Memory B cell (primary cell): ENCODE results near the gene NMNAT3.

Source experiments
- ATAC-seq: fragments of 150-1000 bp; cut with Tn5 transposase; 2 replicates; pipeline ENCODE4 v1.10.0; 2021; ENCODE audit warnings: low read depth, mild to moderate bottlenecking, moderate library complexity
- DNase-seq, 2 donors: peaks; one replicate each; pipeline ENCODE4 v3.0.0; 2022; ENCODE audit warnings: low spot score in 2 of 2
- H3K27ac Mint-ChIP-seq: one replicate; pipeline ENCODE4 v1.8.0; 2022; ENCODE audit warnings: mild to moderate bottlenecking, moderate library complexity, mixed read lengths
- H3K27me3 Mint-ChIP-seq: one replicate; pipeline ENCODE4 v1.8.0; 2022; ENCODE audit warnings: mixed read lengths
- H3K36me3 Mint-ChIP-seq: one replicate; pipeline ENCODE4 v1.8.0; 2022; ENCODE audit warnings: mild to moderate bottlenecking, mixed read lengths
- H3K4me1 Mint-ChIP-seq: one replicate; pipeline ENCODE4 v1.8.0; 2022; ENCODE audit warnings: mixed read lengths
- H3K4me3 Mint-ChIP-seq: one replicate; pipeline ENCODE4 v1.8.0; 2022; ENCODE audit warnings: mild to moderate bottlenecking, moderate library complexity, mixed read lengths
- H3K9me3 Mint-ChIP-seq: one replicate; pipeline ENCODE4 v1.8.0; 2022; ENCODE audit warnings: mixed read lengths

The NMNAT3 gene

DNA sequence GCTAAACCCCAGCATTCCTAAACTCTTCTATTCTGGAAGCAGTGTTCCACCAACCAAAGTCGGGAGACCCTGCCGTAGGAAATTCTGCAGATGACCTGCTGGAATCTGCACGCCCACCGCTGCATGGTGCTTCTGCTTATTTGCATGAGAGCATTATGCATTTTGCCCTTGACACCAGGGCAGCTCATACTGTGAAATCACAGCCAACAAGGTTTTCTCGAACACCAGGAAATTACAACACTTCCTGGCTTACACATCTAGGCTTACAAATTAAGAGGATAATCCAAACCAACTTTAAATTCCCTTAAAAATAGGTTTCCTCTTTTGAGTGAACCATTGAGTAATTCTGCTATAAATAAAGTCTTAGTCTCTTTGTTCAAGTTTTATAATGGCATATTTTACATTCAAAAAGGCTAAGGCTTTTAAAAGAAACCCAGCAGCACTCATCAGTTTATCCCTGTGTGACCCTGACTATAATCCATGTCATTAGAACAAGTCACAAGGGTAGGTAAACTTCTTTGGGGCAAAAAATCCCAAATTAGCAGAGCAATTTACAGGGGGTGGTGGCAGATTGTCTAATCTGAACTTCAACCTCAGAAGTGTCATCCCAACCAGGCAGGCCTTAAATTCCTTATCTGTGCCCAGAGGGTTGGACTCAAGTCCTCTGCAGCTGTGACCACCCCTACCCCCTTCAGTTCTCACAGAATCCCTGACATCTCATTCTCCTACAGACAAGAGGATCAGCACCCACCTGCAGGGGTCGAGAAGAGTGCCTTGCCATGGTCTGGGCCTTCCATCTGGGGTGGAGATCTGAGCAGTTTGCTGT, 104.7 kb downstream of the NMNAT3 start:
- no peaks in the 10 kb centered on the region for H3K27me3 Mint-ChIP-seq
- H3K9me3 Mint-ChIP-seq, result no peaks in the 10 kb centered on the region
- no peaks in the 10 kb centered on the region for H3K4me1 Mint-ChIP-seq
- no peak overlapping the region for H3K27ac Mint-ChIP-seq
- no peak overlapping the region for H3K4me3 Mint-ChIP-seq
- peaks cover 10% of the 10 kb centered on the region for H3K36me3 Mint-ChIP-seq
- DNase-seq (no peak), ATAC-seq (no peak)

- no peak for ATAC-seq
- Mint-ChIP-seq H3K4me3 (no peak overlapping the region), H3K36me3 (peaks cover 10% of the 10 kb centered on the region)
Measured at GRCh38 chr3:139571711-139572110, 106.1 kb downstream of the NMNAT3 start.

DNA sequence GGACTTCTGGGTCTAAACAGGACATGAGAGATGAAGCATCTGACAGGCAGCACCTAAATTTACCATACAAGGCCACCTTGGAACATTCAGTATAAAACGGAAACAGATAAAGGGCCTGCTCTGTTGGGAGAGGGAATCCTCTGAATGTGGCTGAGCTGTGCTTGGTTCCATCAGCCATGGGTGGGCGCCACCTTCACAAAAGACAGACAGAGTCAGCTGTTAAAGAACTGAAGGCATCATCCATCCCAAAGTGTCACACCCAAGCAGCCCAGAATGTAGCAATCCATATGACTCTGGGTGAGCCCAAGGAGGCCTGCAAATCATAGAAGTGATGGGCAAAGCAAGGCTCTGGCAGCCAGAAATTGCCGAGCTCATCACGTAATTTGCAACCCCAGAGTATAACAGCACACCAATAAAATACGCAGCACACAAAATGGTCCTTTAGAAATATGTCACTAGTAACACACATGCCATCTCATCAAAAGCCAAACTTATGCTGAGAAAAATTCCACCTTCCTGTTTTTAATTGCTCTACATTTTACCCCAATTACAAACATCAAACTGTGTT, 113.4 kb downstream of the NMNAT3 start:
- Mint-ChIP-seq H3K36me3 (no peaks in the 10 kb centered on the region), H3K4me3 (no peak overlapping the region), H3K4me1 (no peaks in the 10 kb centered on the region), H3K27ac (no peak overlapping the region), H3K27me3 (no peaks in the 10 kb centered on the region), H3K9me3 (no peaks in the 10 kb centered on the region)
- DNase-seq (no peak), ATAC-seq (no peak)

More at GRCh38 chr3:139571711-139572110, 106.1 kb downstream of the NMNAT3 start:
- Mint-ChIP-seq H3K9me3 (no peaks in the 10 kb centered on the region), H3K4me1 (no peaks in the 10 kb centered on the region), H3K27me3 (no peaks in the 10 kb centered on the region), H3K27ac (no peak overlapping the region)
- no peak for DNase-seq

DNA sequence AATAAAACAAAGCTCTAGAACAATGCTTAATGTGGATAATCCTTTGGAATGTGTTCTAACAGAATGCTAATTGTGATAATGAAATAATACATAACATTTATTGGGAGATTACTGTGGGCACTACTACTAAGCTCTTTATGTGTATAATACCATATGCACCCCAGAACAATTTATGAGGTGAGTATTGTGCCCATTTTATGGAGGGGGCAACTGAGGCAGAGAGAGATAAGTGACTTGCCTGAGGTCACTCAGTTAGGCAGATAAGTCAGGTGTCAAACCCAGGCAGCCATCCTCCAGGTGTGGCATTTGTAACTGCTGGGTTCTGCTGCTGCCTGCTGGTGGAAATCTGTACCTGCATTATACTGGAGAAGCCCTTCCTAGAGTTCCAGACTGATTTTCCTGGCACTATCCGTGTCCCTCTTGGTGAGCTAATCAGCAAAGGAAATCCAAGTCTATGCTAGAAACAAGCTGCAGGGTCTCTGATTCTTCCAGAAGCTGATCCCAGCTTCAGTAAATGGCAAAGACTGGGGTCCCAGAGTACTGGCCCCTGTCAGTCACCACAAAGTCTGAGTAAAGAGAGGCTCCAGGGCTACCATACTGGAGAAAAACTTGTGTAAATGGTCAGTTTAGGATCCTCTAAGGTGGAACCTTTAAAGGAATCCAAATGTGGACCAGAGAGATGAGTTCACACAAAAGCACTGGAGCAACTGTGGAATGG, 115.7 kb downstream of the NMNAT3 start:
- Mint-ChIP-seq H3K4me1 (no peaks in the 10 kb centered on the region), H3K4me3 (no peak overlapping the region), H3K27me3 (no peaks in the 10 kb centered on the region), H3K36me3 (no peaks in the 10 kb centered on the region), H3K27ac (no peak overlapping the region), H3K9me3 (no peaks in the 10 kb centered on the region)
- no peak for ATAC-seq
- DNase-seq, result no peak

- no peak for DNase-seq
- Mint-ChIP-seq H3K9me3 (no peaks in the 10 kb centered on the region), H3K27ac (no peak overlapping the region), H3K27me3 (no peaks in the 10 kb centered on the region), H3K4me1 (no peaks in the 10 kb centered on the region), H3K36me3 (no peaks in the 10 kb centered on the region), H3K4me3 (no peak overlapping the region)
- no peak for ATAC-seq
Measured at GRCh38 chr3:139561255-139561817, 116.4 kb downstream of the NMNAT3 start.

DNA sequence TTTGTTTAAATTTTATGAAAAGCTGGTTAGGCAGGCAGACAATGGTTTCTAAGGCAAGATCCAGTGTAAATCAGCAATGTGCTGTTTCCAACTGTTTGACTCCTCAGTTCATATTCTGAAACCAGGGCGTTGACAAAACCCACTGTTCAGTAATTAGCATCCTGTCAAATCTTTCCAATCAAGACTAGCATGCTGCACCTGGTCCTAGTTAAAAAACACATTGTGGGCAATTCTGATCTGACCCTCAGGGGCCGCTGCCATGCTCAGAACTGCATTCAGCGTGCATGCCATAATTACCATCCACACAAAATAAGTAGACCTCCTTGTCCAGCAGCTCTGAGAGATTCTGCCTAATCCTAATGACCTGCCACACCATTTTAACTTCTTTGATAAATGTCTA, 117.4 kb downstream of the NMNAT3 start:
- no peaks in the 10 kb centered on the region for H3K36me3 Mint-ChIP-seq
- H3K9me3 Mint-ChIP-seq, result no peaks in the 10 kb centered on the region
- ATAC-seq (no peak), DNase-seq (no peak)
- H3K4me1 Mint-ChIP-seq, result no peaks in the 10 kb centered on the region
- H3K27ac Mint-ChIP-seq, result no peak overlapping the region
- H3K4me3 Mint-ChIP-seq, result no peak overlapping the region
- no peaks in the 10 kb centered on the region for H3K27me3 Mint-ChIP-seq

GRCh38 chr3:139559541-139559940, 118.2 kb downstream of the NMNAT3 start:
- Mint-ChIP-seq H3K4me1 (no peaks in the 10 kb centered on the region), H3K36me3 (no peaks in the 10 kb centered on the region), H3K27me3 (peaks cover 1% of the 10 kb centered on the region), H3K4me3 (no peak overlapping the region), H3K27ac (no peak overlapping the region), H3K9me3 (no peaks in the 10 kb centered on the region)
- no peak for DNase-seq
- no peak for ATAC-seq

DNA sequence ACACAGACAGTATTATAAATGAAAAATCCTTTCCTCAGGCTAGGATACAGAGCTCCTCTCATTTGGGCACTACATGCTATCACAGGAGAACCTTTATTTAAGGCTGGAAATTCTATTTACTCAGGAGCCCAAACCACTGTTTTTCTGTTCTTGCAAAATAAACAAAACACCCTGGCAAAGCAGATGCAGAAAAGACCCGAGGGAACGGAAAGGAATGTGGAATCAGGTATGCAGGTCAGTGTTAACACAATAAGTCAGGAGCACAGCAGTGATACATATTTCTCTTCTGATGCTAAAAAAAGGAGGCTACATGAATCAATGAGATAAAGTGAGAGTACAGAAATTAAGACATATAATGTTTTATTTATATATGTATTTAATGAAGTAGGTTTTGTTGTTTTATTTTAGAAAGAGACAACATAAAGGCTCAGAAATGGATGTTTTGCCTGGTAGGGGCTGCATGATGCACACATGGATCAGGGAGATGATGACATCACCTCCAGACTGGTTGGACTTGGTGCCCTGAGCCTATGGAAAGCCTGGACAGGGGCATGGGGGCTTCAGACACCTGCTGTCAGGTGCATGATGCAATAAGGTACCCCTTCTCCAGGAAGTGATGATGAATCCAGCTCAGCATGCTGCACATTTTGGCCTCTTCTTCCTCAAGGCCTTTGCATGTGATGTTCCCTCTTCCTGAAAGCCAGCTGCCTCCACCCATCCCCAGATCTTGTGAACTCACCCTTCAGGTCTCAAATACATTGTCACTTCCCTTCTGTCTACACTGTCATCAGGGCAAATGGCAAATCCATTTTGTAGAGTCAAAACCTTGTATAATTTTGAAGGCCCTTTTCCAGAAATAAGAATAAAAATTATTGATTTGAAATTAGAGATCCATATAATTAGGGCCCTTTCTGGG, 119.2 kb downstream of the NMNAT3 start:
- Mint-ChIP-seq H3K36me3 (no peaks in the 10 kb centered on the region), H3K9me3 (no peaks in the 10 kb centered on the region), H3K27me3 (peaks cover 5% of the 10 kb centered on the region), H3K27ac (no peak overlapping the region), H3K4me1 (no peaks in the 10 kb centered on the region), H3K4me3 (no peak overlapping the region)
- no peak for DNase-seq
- ATAC-seq, result no peak

GRCh38 chr3:139557041-139557440, 120.7 kb downstream of the NMNAT3 start:
- H3K36me3 Mint-ChIP-seq, result no peaks in the 10 kb centered on the region
- H3K4me1 Mint-ChIP-seq, result no peaks in the 10 kb centered on the region
- H3K27me3 Mint-ChIP-seq, result peaks cover 7% of the 10 kb centered on the region
- ATAC-seq (no peak), DNase-seq (no peak)
- no peak overlapping the region for H3K27ac Mint-ChIP-seq
- H3K9me3 Mint-ChIP-seq, result no peaks in the 10 kb centered on the region
- H3K4me3 Mint-ChIP-seq, result no peak overlapping the region

DNA sequence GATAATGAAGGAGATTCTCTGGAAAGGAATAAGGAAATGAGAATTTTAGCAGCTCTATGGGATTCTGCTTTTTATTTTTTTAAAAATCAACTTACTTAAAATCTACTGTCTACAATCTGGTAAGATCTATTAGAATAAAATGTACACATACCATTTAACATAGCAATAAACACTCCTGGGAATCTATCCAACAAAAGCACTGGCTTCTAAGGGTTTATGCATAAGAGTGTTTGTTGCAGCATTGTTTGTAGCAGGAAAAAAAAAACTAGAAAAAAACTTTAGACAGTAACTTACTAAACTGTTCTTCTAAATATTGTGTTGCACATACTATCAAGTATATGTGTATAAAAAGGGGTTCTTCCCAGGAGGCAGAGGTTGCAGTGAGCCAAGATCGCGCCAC, 122.5 kb downstream of the NMNAT3 start:
- Mint-ChIP-seq H3K9me3 (no peaks in the 10 kb centered on the region), H3K27me3 (peaks cover 7% of the 10 kb centered on the region), H3K4me1 (no peaks in the 10 kb centered on the region), H3K36me3 (no peaks in the 10 kb centered on the region), H3K4me3 (no peak overlapping the region), H3K27ac (no peak overlapping the region)
- DNase-seq, result no peak
- ATAC-seq, result no peak

GRCh38 chr3:139554628-139555027, 123.1 kb downstream of the NMNAT3 start:
- Mint-ChIP-seq H3K9me3 (no peaks in the 10 kb centered on the region), H3K4me1 (no peaks in the 10 kb centered on the region), H3K36me3 (no peaks in the 10 kb centered on the region), H3K4me3 (no peak overlapping the region), H3K27me3 (peaks cover 7% of the 10 kb centered on the region), H3K27ac (no peak overlapping the region)
- ATAC-seq, result no peak
- DNase-seq, result no peak

DNA sequence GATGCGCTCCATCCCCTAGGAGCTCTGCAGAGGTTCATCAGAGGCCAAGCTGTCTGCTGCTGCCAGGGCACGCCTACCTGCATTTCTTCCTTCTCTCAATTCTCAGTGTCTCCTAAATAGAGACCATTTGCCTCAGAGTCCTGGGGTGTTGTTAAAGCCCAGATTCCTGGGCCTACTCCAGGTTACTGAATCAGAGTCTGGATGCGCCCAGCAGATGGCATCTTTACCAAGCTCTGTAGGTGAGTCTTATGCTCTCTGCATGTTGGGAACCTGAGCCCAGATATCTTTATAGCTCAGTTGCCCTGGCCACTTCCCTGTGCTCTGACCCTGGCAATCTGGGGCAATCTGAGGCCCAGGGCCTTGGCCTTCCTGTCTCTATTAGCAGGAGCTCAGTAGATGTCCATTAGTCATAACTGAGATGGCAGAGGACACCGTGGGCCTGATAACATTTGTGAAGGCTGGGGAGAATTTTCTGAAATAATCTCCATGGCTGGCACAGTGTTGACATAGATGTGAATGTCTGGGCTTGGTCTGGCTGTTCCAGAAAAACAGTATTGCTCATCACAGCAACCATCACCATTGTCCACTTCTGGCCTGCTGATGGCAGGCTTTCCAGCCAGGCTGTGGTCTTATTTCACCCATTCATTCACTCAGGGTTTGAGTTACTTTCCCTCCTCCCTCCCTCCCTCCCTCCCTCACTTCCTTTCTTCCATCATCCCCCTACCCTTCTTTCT, 125.0 kb downstream of the NMNAT3 start:
- no peak overlapping the region for H3K4me3 Mint-ChIP-seq
- no peaks in the 10 kb centered on the region for H3K9me3 Mint-ChIP-seq
- peaks cover 9% of the 10 kb centered on the region for H3K27me3 Mint-ChIP-seq
- DNase-seq (no peak), ATAC-seq (no peak)
- H3K36me3 Mint-ChIP-seq, result no peaks in the 10 kb centered on the region
- no peaks in the 10 kb centered on the region for H3K4me1 Mint-ChIP-seq
- H3K27ac Mint-ChIP-seq, result no peak overlapping the region

GRCh38 chr3:139548801-139549200, 129.0 kb downstream of the NMNAT3 start:
- Mint-ChIP-seq H3K9me3 (no peaks in the 10 kb centered on the region), H3K36me3 (no peaks in the 10 kb centered on the region), H3K27ac (no peak overlapping the region), H3K27me3 (peaks cover 5% of the 10 kb centered on the region), H3K4me1 (no peaks in the 10 kb centered on the region), H3K4me3 (no peak overlapping the region)
- ATAC-seq (no peak), DNase-seq (no peak)
